Omental fat pad (tissue), 4 donors: ENCODE results near the gene DCXR. TPM values are rescaled to one million over a fixed set of nuclear protein-coding genes. Genes with fewer than 3 reads are reported as not detected.

Experiments used
- ATAC-seq: fragments of 150-250 bp; one replicate; pipeline ENCODE4 v1.9.1; 2016; ENCODE audit warnings: mild to moderate bottlenecking, moderate library complexity; ENCODE audit not compliant: low FRiP score
- DNase-seq: peaks from one replicate; pipeline ENCODE4 v3.0.0-alpha.2; 2019; ENCODE audit warnings: low spot score
- CTCF ChIP-seq, 3 donors: fragments of 450-650 bp; IDR thresholded peaks; one replicate each; pipeline ENCODE4 v1.5.1; 2016 to 2017; ENCODE audit warnings: antibody characterized with exemption in 3 of 3, mild to moderate bottlenecking in 3 of 3, moderate library complexity in 2 of 3
- total RNA-seq, 4 donors: library from RNA; depleted of rRNA; stranded (reverse); fragments of >200 nt; gene quantifications; one replicate each; pipeline ENCODE4 v1.1.0, GENCODE V29; 2016

DCXR gene
- total RNA-seq, 4 donors from 2014 or later: 190 to 327 (median 225) TPM

- no peak for DNase-seq
- ATAC-seq: no peak
- no peak for TF ChIP-seq CTCF (IDR thresholded peaks at IDR 0.05)
These were observed 16.9 kb downstream of the DCXR start for GRCh38 chr17:82020572-82021106.

GRCh38 chr17:82019690-82020571 lies 17.6 kb downstream of the DCXR start:
- peak in 1 of 3 donors; percentile 16 for TF ChIP-seq CTCF (IDR thresholded peaks at IDR 0.05)
- ATAC-seq (no peak), DNase-seq (no peak)

- DNase-seq: no peak
- no peak for TF ChIP-seq CTCF (IDR thresholded peaks at IDR 0.05)
These were observed 18.4 kb downstream of the DCXR start for GRCh38 chr17:82018989-82019689.

GRCh38 chr17:82018152-82018988 lies 19.1 kb downstream of the DCXR start:
- DNase-seq (no peak), ATAC-seq (no peak)
- TF ChIP-seq CTCF (IDR thresholded peaks at IDR 0.05): no peak

More at GRCh38 chr17:82018989-82019689, 18.4 kb downstream of the DCXR start:
- ATAC-seq: no peak

GRCh38 chr17:82017612-82018151 lies 19.8 kb downstream of the DCXR start:
- ATAC-seq: no peak
- TF ChIP-seq CTCF (IDR thresholded peaks at IDR 0.05): no peak
- DNase-seq: no peak

- ATAC-seq (no peak), DNase-seq (no peak)
- no peak for TF ChIP-seq CTCF (IDR thresholded peaks at IDR 0.05)
These were observed 20.5 kb downstream of the DCXR start for GRCh38 chr17:82016875-82017459.
